ENCODE data around the gene CCDC70. TPM values are rescaled to one million over a fixed set of nuclear protein-coding genes. Genes with fewer than 3 reads are reported as not detected.

Gene CCDC70
- polyA plus RNA-seq, 1 experiment = not detected

GRCh38 chr13:51816604-51817249, 45.0 kb upstream of the CCDC70 start:
- no peak overlapping the region for H3K4me3 ChIP-seq (ENCODE audit: low read depth, low read length)
- DNase-seq (ENCODE audit: low read depth, low spot score) = no peak
- no peaks in the 10 kb centered on the region for H3K9me3 ChIP-seq (ENCODE audit: control insufficient read depth, insufficient read depth, low read length)
- POLR2A ChIA-PET = no interaction called here
- peaks cover 55% of the 10 kb centered on the region for H3K27me3 ChIP-seq (ENCODE audit: control insufficient read depth, insufficient read depth, low read length)
- no peak overlapping the region for H3K27ac ChIP-seq (ENCODE audit: low read depth, low read length)
- no peak for TF ChIP-seq CTCF (IDR thresholded peaks at IDR 0.05; ENCODE audit: low read depth, low read length)
- CTCF ChIA-PET = interaction anchor here (1.2 to 4.1 kb wide), 9 partner anchors 11 to 413 kb away, joined by 3 to 61 read pairs (median 7); no protein-coding TSS in a partner anchor

- Histone ChIP-seq H3K27me3 (ENCODE audit: control insufficient read depth, insufficient read depth, low read length) (peaks cover 61% of the 10 kb centered on the region), H3K4me3 (ENCODE audit: low read depth, low read length) (no peak overlapping the region), H3K9me3 (ENCODE audit: control insufficient read depth, insufficient read depth, low read length) (no peaks in the 10 kb centered on the region), H3K27ac (ENCODE audit: low read depth, low read length) (no peak overlapping the region)
- TF ChIP-seq CTCF (IDR thresholded peaks at IDR 0.05; ENCODE audit: low read depth, low read length) = no peak
- CTCF ChIA-PET = no interaction called here
- POLR2A ChIA-PET = no interaction called here
- no peak for DNase-seq (ENCODE audit: low read depth, low spot score)
These were observed 44.1 kb upstream of the CCDC70 start for GRCh38 chr13:51817717-51818116.

GRCh38 chr13:51818276-51818675, 43.5 kb upstream of the CCDC70 start:
- ChIA-PET CTCF (no interaction called here), POLR2A (no interaction called here)
- H3K27me3 ChIP-seq (ENCODE audit: control insufficient read depth, insufficient read depth, low read length) = peaks cover 58% of the 10 kb centered on the region
- no peak for DNase-seq (ENCODE audit: low read depth, low spot score)
- H3K9me3 ChIP-seq (ENCODE audit: control insufficient read depth, insufficient read depth, low read length) = no peaks in the 10 kb centered on the region
- TF ChIP-seq CTCF (IDR thresholded peaks at IDR 0.05; ENCODE audit: low read depth, low read length) = 0 out of 2 replicates have a peak, but pooled peaks have one; percentile 8
- no peak overlapping the region for H3K27ac ChIP-seq (ENCODE audit: low read depth, low read length)
- H3K4me3 ChIP-seq (ENCODE audit: low read depth, low read length) = no peak overlapping the region

GRCh38 chr13:51818781-51819511, 42.8 kb upstream of the CCDC70 start:
- H3K27me3 ChIP-seq (ENCODE audit: control insufficient read depth, insufficient read depth, low read length) = peaks cover 56% of the 10 kb centered on the region
- peak; percentile 10 for DNase-seq (ENCODE audit: low read depth, low spot score)
- no peak overlapping the region for H3K27ac ChIP-seq (ENCODE audit: low read depth, low read length)
- POLR2A ChIA-PET = no interaction called here
- CTCF ChIA-PET = no interaction called here
- TF ChIP-seq CTCF (IDR thresholded peaks at IDR 0.05; ENCODE audit: low read depth, low read length) = no peak
- H3K4me3 ChIP-seq (ENCODE audit: low read depth, low read length) = no peak overlapping the region
- H3K9me3 ChIP-seq (ENCODE audit: control insufficient read depth, insufficient read depth, low read length) = no peaks in the 10 kb centered on the region

GRCh38 chr13:51819544-51819943, 42.2 kb upstream of the CCDC70 start:
- DNase-seq (ENCODE audit: low read depth, low spot score) = no peak
- Histone ChIP-seq H3K4me3 (ENCODE audit: low read depth, low read length) (no peak overlapping the region), H3K9me3 (ENCODE audit: control insufficient read depth, insufficient read depth, low read length) (no peaks in the 10 kb centered on the region), H3K27ac (ENCODE audit: low read depth, low read length) (no peak overlapping the region), H3K27me3 (ENCODE audit: control insufficient read depth, insufficient read depth, low read length) (peaks cover 56% of the 10 kb centered on the region)
- no peak for TF ChIP-seq CTCF (IDR thresholded peaks at IDR 0.05; ENCODE audit: low read depth, low read length)
- CTCF ChIA-PET = no interaction called here
- POLR2A ChIA-PET = no interaction called here
